ENCODE data around the gene PLP1.

The PLP1 gene

DNA sequence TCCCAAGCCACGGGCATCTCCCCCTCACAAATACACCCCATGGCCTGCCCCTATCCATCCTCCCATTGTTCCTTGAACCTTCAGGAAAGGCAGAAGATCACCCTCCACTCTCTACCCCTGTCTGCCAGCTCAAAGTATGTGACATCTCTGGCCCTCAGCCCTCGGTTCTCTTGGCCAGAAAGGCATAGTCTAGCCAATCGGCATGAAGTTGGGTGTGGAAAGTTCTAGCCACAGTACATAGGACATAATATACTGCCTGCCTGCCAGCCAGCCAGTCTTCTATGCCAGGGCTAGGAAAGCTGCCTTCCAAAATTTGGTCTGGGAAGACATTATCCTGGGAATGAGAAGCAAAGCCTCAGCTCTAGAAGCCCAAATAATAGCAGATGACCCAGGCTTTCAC, 3.2 kb upstream of the PLP1 start:
- TF ChIP-seq, protein P1, sequence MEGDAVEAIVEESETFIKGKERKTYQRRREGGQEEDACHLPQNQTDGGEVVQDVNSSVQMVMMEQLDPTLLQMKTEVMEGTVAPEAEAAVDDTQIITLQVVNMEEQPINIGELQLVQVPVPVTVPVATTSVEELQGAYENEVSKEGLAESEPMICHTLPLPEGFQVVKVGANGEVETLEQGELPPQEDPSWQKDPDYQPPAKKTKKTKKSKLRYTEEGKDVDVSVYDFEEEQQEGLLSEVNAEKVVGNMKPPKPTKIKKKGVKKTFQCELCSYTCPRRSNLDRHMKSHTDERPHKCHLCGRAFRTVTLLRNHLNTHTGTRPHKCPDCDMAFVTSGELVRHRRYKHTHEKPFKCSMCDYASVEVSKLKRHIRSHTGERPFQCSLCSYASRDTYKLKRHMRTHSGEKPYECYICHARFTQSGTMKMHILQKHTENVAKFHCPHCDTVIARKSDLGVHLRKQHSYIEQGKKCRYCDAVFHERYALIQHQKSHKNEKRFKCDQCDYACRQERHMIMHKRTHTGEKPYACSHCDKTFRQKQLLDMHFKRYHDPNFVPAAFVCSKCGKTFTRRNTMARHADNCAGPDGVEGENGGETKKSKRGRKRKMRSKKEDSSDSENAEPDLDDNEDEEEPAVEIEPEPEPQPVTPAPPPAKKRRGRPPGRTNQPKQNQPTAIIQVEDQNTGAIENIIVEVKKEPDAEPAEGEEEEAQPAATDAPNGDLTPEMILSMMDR (IDR thresholded peaks at IDR 0.05; ENCODE audit: low read depth, low read length, poor library complexity, severe bottlenecking): no peak
- no peak for TF ChIP-seq EZH2phosphoT487 (IDR thresholded peaks at IDR 0.05; ENCODE audit: borderline replicate concordance, low read length)
- no peak overlapping the region for H3K4me2 ChIP-seq (ENCODE audit: low read length)
- H3K79me2 ChIP-seq (ENCODE audit: control insufficient read depth, low read length): no peaks in the 10 kb centered on the region
- no peak overlapping the region for H3K4me3 ChIP-seq (ENCODE audit: low read length)
- H3F3A ChIP-seq (ENCODE audit: control insufficient read depth, insufficient read depth): no peaks in the 10 kb centered on the region
- H3K27me3 ChIP-seq (ENCODE audit: control insufficient read depth, low read length): no peaks in the 10 kb centered on the region
- H4K20me1 ChIP-seq (ENCODE audit: control insufficient read depth, insufficient read depth, low read depth, low read length): no peaks in the 10 kb centered on the region
- H3K9me3 ChIP-seq (ENCODE audit: control insufficient read depth, insufficient read depth, low read length): no peaks in the 10 kb centered on the region
- no peaks in the 10 kb centered on the region for H3K4me1 ChIP-seq (ENCODE audit: control insufficient read depth, low read length)
- H3K36me3 ChIP-seq (ENCODE audit: control insufficient read depth, low read length): no peaks in the 10 kb centered on the region
- H3K27ac ChIP-seq (ENCODE audit: low read depth, low read length): no peak overlapping the region
- H3K9me2 ChIP-seq (replicated peaks; ENCODE audit: control insufficient read depth, low read length): no peaks in the 10 kb centered on the region

DNA sequence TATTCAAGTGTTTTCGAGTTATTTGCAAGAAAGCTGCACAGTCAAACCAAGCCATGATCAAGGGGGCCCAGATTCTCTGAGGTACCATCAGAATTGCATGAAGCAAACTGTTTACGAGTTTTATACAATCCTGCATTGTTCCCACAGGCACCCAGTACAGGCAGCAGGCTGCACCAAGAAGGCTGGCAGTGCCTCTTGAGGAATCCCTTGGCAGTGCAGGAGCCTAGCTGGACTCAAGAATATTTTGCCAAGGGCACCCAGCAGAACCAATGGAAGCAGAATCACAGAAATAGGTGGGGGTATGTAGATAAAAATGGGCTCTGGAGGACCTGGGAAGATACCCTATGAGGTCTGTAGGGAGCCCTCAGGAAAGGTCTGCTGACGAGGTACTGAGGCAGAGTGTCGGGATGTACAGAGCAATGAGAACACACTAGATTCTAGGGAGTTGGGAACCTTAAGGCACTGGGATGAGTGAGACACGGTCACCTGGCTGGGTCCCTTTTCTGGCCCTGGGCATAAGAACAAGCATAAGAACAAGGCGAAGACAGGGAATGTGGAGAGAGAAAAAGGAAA, 2.5 kb upstream of the PLP1 start:
- Histone ChIP-seq H3K4me3 (ENCODE audit: low read length) (no peak overlapping the region), H3K36me3 (ENCODE audit: control insufficient read depth, low read length) (no peaks in the 10 kb centered on the region), H3K4me1 (ENCODE audit: control insufficient read depth, low read length) (no peaks in the 10 kb centered on the region), H3K9me2 (replicated peaks; ENCODE audit: control insufficient read depth, low read length) (no peaks in the 10 kb centered on the region), H3K27me3 (ENCODE audit: control insufficient read depth, low read length) (no peaks in the 10 kb centered on the region), H4K20me1 (ENCODE audit: control insufficient read depth, insufficient read depth, low read depth, low read length) (no peaks in the 10 kb centered on the region), H3K79me2 (ENCODE audit: control insufficient read depth, low read length) (no peaks in the 10 kb centered on the region), H3K9me3 (ENCODE audit: control insufficient read depth, insufficient read depth, low read length) (no peaks in the 10 kb centered on the region), H3K27ac (ENCODE audit: low read depth, low read length) (no peak overlapping the region), H3F3A (ENCODE audit: control insufficient read depth, insufficient read depth) (no peaks in the 10 kb centered on the region), H3K4me2 (ENCODE audit: low read length) (no peak overlapping the region)
- no peak for TF ChIP-seq EZH2phosphoT487 (IDR thresholded peaks at IDR 0.05; ENCODE audit: borderline replicate concordance, low read length)
- TF ChIP-seq, protein P1 (IDR thresholded peaks at IDR 0.05; ENCODE audit: low read depth, low read length, poor library complexity, severe bottlenecking): peak; percentile 16

DNA sequence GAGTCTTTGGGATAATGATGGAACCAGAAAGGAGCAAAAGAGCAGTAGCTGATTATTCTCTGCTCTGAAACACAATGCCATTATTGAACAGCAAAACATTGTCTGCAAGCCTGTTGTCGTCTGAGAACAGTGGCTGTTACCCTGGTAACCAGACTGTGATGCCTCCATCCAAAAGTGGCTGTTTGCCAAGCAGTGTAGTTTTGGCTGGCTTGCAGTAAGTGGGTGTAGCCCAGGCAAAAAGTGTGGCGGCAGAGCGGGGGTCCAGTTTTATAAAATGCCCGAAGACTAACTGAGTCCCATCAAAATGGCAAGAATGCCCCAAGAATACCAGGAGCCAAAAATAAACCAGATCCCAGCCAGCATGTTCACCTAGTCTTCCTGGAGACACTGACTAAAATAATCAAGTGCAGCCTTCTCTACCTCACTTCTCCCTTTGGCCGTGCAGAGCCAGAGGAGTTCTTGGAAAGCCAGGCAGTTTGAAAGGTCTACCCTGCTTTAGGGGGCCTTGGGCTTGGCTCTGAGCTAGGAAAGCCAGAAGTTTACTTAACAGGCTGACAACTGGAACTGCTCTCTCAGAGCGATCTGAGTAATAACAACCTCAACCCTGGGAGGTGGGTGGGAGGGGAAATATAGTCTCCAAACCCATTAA, 2.6 kb downstream of the PLP1 start:
- H3K27me3 ChIP-seq (ENCODE audit: control insufficient read depth, low read length): no peaks in the 10 kb centered on the region
- H3K4me3 ChIP-seq (ENCODE audit: low read length): no peak overlapping the region
- no peaks in the 10 kb centered on the region for H3K9me3 ChIP-seq (ENCODE audit: control insufficient read depth, insufficient read depth, low read length)
- H3K36me3 ChIP-seq (ENCODE audit: control insufficient read depth, low read length): no peaks in the 10 kb centered on the region
- no peaks in the 10 kb centered on the region for H3K4me1 ChIP-seq (ENCODE audit: control insufficient read depth, low read length)
- H3F3A ChIP-seq (ENCODE audit: control insufficient read depth, insufficient read depth): no peaks in the 10 kb centered on the region
- no peak overlapping the region for H3K4me2 ChIP-seq (ENCODE audit: low read length)
- TF ChIP-seq, protein P1 (IDR thresholded peaks at IDR 0.05; ENCODE audit: low read depth, low read length, poor library complexity, severe bottlenecking): no peak
- TF ChIP-seq EZH2phosphoT487 (IDR thresholded peaks at IDR 0.05; ENCODE audit: borderline replicate concordance, low read length): no peak
- no peaks in the 10 kb centered on the region for H4K20me1 ChIP-seq (ENCODE audit: control insufficient read depth, insufficient read depth, low read depth, low read length)
- H3K79me2 ChIP-seq (ENCODE audit: control insufficient read depth, low read length): no peaks in the 10 kb centered on the region
- H3K27ac ChIP-seq (ENCODE audit: low read depth, low read length): no peak overlapping the region
- H3K9me2 ChIP-seq (replicated peaks; ENCODE audit: control insufficient read depth, low read length): no peaks in the 10 kb centered on the region

Measured in DOHH2 (cell line).